Gastrocnemius medialis (tissue), 4 donors: ENCODE data around the gene SMOC2.

Experiments used
- CTCF ChIP-seq, 5 experiments: fragments of 450-650 bp in 3 of 5; fragments of 200-600 bp in 2 of 5; sonication (generic) in 2 of 5; IDR thresholded peaks in 4 of 5; conservative IDR thresholded peaks in 1 of 5; 1 replicate in 4 of 5; 2 replicates in 1 of 5; pipeline ENCODE4 v1.5.1; 2016 to 2019; ENCODE audit warnings: antibody characterized with exemption in 5 of 5, mild to moderate bottlenecking in 3 of 5, moderate library complexity in 3 of 5
- POLR2A ChIP-seq, 2 donors: fragments of 450-650 bp; IDR thresholded peaks; one replicate each; pipeline ENCODE4 v1.6.1; 2017; ENCODE audit warnings: antibody characterized with exemption in 2 of 2, mild to moderate bottlenecking in 2 of 2, moderate library complexity in 2 of 2

- no peak for TF ChIP-seq CTCF (IDR thresholded peaks at IDR 0.05 in 4 of 5, conservative IDR thresholded peaks at IDR 0.05 in 1 of 5)
- no peak for TF ChIP-seq POLR2A (IDR thresholded peaks at IDR 0.05)
Measured at GRCh38 chr6:168417679-168418557, 23.1 kb upstream of the SMOC2 start.
